Activated naive CD8-positive, alpha-beta T cell treated with anti-CD3 and anti-CD28 coated beads, Interleukin-2, amount 10 ng/mL, durations not matched to agents 7 days and 5 days (primary cell): Measurements from ENCODE around the gene CPED1. TPM values are rescaled to one million over a fixed set of nuclear protein-coding genes. Genes with fewer than 3 reads are reported as not detected.
"Not testable (repeated sequence)": the region's sequence is repeated elsewhere in the genome, so short reads cannot be mapped to it uniquely, and the experiment has no call there.

Experiments used
- ATAC-seq: fragments of 150-1000 bp; cut with Tn5 transposase; one replicate; pipeline ENCODE4 v1.10.0; 2021; ENCODE audit warnings: low read depth, moderate library complexity
- POLR2A ChIA-PET: fragments of 350-600 bp; sonication (Branson Sonifier 250); formaldehyde crosslinking; loops from one replicate; lab custom pipeline; 2021; ENCODE audit warnings: antibody characterized with exemption; lab: Charles Lee
- DNase-seq: peaks from one replicate; pipeline ENCODE4 v3.0.0; 2021
- H3K27ac Mint-ChIP-seq: one replicate; pipeline ENCODE4 v1.8.0; 2022; ENCODE audit warnings: mild to moderate bottlenecking, mixed read lengths
- H3K27me3 Mint-ChIP-seq: one replicate; pipeline ENCODE4 v1.8.0; 2022; ENCODE audit warnings: mild to moderate bottlenecking, moderate library complexity, mixed read lengths
- H3K36me3 Mint-ChIP-seq: one replicate; pipeline ENCODE4 v1.8.0; 2021; ENCODE audit warnings: mild to moderate bottlenecking, mixed read lengths
- H3K4me1 Mint-ChIP-seq: one replicate; pipeline ENCODE4 v1.8.0; 2021; ENCODE audit warnings: mixed read lengths
- H3K4me3 Mint-ChIP-seq: one replicate; pipeline ENCODE4 v1.8.0; 2022; ENCODE audit warnings: mild to moderate bottlenecking, moderate library complexity, mixed read lengths
- H3K9me3 Mint-ChIP-seq: one replicate; pipeline ENCODE4 v1.8.0; 2021; ENCODE audit warnings: mixed read lengths
- total RNA-seq, 2 experiments: library from RNA; stranded (reverse); gene quantifications; one replicate each; pipeline ENCODE4 v1.2.3, GENCODE V29; 2021

Gene CPED1
- total RNA-seq, 2 experiments from 2014 or later = not detected

DNA sequence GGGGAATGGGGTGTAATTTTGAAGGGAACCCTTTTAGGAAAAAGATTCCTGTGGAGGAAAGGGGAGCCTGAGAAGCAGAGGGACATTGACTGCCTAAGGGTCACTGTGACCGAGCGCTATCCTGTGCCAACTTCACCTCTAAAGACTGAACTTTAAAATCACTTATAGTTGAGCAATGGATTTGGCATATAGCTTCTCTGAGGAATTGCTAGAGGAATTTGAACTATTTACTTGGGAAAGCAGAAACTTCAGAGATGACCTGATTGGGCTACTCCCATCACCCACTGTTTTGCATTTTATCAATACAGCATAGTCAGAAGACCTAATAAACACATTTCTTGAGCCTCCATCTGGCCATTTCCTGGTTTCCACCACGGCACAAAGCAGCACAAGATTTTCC, 316.6 kb downstream of the CPED1 start:
- Mint-ChIP-seq H3K9me3 (no peaks in the 10 kb centered on the region), H3K27ac (no peak overlapping the region), H3K27me3 (peaks cover 6% of the 10 kb centered on the region), H3K4me3 (no peak overlapping the region), H3K4me1 (no peaks in the 10 kb centered on the region), H3K36me3 (no peaks in the 10 kb centered on the region)
- POLR2A ChIA-PET = no interaction called here
- ATAC-seq = no peak
- no peak for DNase-seq

DNA sequence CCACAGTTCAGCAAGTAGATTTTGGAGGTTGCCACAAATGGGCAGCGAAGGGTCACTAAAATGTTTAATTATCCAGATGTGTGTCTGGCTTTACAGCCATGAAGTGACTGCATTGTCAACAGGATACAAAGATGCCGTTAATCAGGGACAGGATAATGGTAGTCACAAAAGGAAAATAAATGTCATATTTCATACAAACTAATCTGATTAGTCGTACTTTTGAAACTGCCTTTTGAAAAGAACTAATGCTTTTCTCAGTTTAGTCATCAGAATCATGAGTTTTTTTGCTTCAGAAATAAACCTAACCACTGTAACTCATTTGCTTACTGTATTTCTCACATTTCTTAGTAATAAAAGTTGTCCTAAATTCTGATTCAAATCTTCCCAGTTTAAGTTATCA, 318.1 kb downstream of the CPED1 start:
- Mint-ChIP-seq H3K27me3 (peaks cover 9% of the 10 kb centered on the region), H3K4me3 (no peak overlapping the region), H3K36me3 (no peaks in the 10 kb centered on the region), H3K9me3 (no peaks in the 10 kb centered on the region), H3K27ac (no peak overlapping the region), H3K4me1 (no peaks in the 10 kb centered on the region)
- DNase-seq (no peak), ATAC-seq (no peak)
- POLR2A ChIA-PET = no interaction called here

DNA sequence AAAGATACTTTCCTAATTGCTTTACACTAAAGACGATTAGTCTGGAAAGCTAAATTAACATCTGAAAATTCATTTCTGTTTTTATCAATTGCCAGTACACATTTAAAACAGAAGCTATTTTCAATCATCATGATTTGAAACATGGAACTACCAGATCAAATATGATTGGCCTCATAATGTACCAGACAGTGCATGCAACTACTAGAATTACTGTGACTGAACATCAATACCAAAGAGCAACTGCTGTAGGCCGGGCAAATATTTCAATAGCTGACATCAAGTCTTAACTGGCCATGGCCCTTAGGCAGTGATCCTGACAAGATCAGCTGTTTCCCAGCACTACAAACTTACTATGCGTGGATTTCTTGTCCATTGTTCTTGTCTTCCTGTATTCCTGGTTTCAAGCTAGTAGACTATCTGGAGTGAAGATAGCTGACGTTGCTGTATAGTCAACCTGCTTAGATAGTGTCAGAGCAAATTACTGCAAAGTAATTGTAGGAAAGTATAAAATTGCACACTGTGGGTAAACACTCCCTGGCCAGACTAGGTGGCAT, 318.6 kb downstream of the CPED1 start:
- Mint-ChIP-seq H3K4me3 (no peak overlapping the region), H3K36me3 (no peaks in the 10 kb centered on the region), H3K4me1 (no peaks in the 10 kb centered on the region), H3K27me3 (peaks cover 11% of the 10 kb centered on the region), H3K27ac (no peak overlapping the region), H3K9me3 (no peaks in the 10 kb centered on the region)
- POLR2A ChIA-PET = no interaction called here
- no peak for ATAC-seq
- no peak for DNase-seq

DNA sequence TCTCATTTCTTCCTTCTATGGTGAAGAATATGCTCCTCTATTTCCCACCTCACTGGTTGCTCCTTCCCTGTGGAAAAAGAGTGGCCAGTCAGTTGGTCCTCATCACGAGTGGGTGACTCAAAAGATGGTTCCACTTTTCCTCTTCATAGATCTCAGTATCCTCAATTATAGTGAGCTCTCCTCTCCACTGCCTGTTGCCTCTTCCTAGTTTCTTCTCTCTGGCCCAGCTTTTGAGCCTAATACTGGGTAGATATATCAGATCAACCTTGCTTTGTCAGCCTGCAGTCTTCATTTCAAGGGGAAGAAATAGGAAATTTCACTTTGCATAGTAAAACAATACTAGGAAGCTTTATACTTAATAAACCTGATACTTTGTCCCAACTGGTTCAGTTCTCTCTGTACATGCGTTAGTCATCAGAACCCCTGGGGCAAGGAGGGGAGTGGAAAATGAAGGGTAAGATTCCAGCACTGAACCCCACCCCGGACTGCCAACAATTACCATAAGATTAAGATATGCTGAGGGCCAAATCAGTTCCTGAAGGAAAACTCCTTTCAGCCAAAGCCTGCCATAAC, 324.8 kb downstream of the CPED1 start:
- H3K36me3 Mint-ChIP-seq = no peaks in the 10 kb centered on the region
- no peak overlapping the region for H3K4me3 Mint-ChIP-seq
- no peaks in the 10 kb centered on the region for H3K9me3 Mint-ChIP-seq
- no peaks in the 10 kb centered on the region for H3K4me1 Mint-ChIP-seq
- no peak for DNase-seq
- no peak for ATAC-seq
- H3K27me3 Mint-ChIP-seq = peaks cover 8% of the 10 kb centered on the region
- POLR2A ChIA-PET = no interaction called here
- H3K27ac Mint-ChIP-seq = no peak overlapping the region

DNA sequence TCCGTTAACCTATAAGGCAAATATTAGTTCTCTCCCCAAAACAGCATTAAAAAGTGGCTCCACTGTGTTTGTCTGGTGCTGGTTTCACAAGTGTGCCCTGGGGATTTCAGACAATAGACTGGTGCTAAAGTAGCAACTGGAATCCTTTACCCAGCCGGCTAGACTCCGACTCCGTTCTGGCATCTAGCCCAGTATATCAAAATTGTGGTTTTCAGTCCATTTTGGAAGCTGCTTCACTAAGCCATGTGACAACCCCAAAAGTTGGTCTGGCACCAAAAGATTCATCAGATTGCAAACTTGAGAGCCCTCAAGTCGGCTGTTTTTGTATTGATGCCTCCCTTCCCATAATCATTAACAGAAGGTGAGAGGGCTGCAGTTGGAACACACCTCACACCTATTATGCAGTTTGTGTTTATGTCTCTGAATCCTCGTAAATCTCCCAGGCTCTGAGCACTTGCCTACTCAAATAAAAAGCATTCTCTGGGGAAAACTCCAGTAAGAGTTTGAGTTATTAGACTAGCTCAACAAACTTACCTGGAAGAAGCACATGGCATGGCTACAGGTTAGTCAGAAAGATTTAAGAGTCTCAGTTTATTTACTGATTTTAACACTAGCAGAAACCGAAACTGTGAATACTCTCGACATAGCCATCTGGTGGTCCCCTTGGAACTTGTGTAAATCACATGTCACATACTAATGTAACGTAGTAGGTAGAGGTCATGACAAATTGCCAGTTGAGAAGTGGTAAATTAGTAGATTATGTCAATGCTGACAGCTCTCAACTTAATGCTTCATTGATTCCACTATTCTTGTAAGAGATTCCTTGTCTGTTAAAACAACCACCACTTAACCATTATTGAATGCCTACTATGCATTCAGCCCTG, 325.5 kb downstream of the CPED1 start:
- Mint-ChIP-seq H3K4me1 (no peaks in the 10 kb centered on the region), H3K27ac (no peak overlapping the region), H3K4me3 (no peak overlapping the region), H3K9me3 (no peaks in the 10 kb centered on the region), H3K36me3 (no peaks in the 10 kb centered on the region), H3K27me3 (peaks cover 8% of the 10 kb centered on the region)
- POLR2A ChIA-PET = no interaction called here
- ATAC-seq = no peak
- DNase-seq = no peak

DNA sequence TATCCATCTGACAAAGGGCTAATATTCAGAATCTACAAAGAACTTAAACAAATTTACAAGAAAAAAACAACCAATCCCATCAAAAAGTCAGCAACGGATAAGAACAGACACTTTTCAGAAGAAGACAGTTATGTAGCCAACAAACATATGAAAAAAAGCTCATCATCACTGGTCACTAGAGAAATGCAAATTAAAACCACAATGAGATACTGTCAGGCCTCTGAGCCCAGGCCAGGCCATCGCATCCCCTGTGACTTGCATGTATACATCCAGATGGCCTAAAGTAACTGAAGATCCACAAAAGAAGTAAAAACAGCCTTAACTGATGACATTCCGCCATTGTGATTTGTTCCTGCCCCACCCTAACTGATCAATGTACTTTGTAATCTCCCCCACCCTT, 326.7 kb downstream of the CPED1 start:
- H3K4me3 Mint-ChIP-seq, H3K27me3 Mint-ChIP-seq, H3K4me1 Mint-ChIP-seq, H3K36me3 Mint-ChIP-seq, H3K9me3 Mint-ChIP-seq, ATAC-seq, DNase-seq, H3K27ac Mint-ChIP-seq, POLR2A ChIA-PET: not testable (repeated sequence)

DNA sequence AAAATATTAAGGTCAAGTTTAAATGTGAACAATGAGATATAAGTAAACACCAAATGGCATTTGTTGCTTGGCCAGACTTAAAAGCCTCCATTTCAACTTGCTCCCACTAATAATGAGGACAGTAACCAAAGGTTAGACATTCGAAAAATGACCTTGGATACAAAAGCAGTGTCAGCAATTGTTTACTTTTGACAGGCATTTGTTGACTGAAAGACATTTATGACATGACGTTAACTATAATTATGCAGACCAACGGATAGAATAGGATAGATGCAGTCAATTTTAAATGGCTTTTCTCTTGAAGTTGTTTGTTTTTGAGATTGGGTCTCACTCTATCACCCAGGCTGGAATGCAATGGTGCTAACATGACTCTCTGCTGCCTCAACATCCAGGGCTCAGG, 333.9 kb downstream of the CPED1 start:
- Mint-ChIP-seq H3K27me3 (peaks cover 23% of the 10 kb centered on the region), H3K36me3 (no peaks in the 10 kb centered on the region), H3K4me1 (no peaks in the 10 kb centered on the region), H3K4me3 (no peak overlapping the region), H3K27ac (no peak overlapping the region), H3K9me3 (no peaks in the 10 kb centered on the region)
- DNase-seq (no peak), ATAC-seq (no peak)
- POLR2A ChIA-PET = no interaction called here

DNA sequence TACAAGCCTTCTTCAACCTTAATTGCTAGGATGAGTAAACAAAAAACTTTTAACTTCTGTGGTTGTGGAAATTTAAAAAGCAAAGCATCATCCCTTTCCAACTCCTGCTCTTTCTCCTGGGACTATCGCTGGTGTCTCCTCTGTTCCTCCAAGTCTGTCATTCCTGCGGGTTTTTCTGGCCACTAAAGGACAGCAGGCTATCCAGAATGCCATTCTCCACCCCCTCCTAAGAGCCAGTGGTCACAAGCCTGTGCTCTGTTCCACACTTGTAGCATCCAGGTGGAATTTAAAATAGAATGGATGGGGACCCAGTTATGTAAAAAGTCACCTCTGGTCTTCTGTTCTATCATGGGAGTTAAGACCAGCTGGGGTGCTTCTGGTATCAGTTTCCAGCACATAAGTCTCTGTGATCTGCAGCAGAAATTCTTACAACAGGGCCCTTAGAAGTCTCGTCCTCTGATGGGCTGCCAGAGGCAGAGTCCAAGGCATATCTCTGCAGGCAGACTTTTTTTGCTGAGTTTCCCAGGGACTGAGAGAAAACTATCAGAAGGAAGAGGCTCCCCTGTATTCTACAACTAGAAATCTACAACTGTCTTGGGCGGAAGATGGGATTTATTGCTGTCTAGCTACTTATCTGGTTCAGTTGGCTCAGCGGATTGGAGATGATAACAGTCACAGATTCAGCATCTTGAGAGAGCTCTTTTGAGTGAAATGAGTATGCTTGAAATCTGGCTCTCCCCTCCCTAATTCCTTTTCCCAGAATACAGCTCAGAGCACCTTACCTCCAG, 335.2 kb downstream of the CPED1 start:
- POLR2A ChIA-PET = no interaction called here
- Mint-ChIP-seq H3K36me3 (no peaks in the 10 kb centered on the region), H3K9me3 (no peaks in the 10 kb centered on the region), H3K4me3 (no peak overlapping the region), H3K27ac (no peak overlapping the region), H3K27me3 (peaks cover 36% of the 10 kb centered on the region), H3K4me1 (no peaks in the 10 kb centered on the region)
- no peak for ATAC-seq
- no peak for DNase-seq

DNA sequence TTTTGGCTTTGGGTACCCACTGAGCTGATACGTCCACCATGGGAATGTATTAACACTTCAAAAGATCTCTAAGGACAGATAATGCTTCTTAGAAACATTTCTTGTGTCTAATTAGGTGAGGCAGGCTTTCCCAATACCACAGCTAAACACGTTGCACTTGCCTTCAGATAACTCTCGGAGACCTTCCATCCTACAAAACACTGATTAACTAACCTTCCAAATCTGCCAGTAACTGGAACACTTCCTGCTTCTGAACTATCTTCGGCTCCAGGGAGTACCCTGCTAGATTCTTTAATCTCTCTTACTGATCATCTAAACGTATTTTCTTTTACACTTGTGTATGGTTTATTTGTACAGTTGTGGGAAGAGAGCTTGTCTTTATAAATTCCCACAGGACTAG, 339.2 kb downstream of the CPED1 start:
- peaks cover 72% of the 10 kb centered on the region for H3K27me3 Mint-ChIP-seq
- H3K36me3 Mint-ChIP-seq = no peaks in the 10 kb centered on the region
- no peak overlapping the region for H3K27ac Mint-ChIP-seq
- no peak overlapping the region for H3K4me3 Mint-ChIP-seq
- POLR2A ChIA-PET = no interaction called here
- H3K4me1 Mint-ChIP-seq = peaks cover 10% of the 10 kb centered on the region
- DNase-seq = no peak
- ATAC-seq = no peak
- H3K9me3 Mint-ChIP-seq = no peaks in the 10 kb centered on the region

DNA sequence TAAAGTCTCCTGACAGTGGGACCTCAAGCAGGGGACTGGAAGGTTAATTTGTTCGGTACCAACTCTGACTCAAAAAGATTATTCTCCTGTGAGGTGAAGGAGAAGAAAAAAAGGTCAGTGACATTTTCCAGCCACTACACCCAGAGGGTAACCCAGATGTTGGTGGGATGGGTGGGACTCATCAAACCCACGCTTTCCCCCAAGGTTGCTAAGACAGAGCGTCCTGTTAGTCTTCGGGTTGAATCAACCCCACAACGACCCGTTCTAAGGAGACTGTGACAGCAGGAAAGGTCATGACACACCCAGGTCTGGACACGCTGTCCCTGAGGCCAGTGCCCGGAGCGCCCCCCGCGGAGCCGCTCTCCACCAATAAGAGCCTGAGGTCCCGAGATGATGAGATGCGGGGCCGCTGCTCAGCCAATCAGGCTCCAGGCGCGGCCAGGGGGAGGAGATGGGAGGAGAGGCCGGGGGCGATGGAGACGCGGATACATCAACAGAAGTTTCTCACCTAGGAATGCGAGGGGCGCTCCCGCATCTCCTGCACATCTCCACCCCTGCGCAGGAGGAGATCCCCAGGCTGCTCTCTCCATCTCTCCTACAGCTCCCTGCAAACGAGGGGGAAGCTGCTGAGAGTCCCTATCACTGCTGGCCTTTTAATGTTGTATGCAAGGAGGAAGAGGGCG, 340.1 kb downstream of the CPED1 start, which contains the start of gene WNT16:
TSS of gene WNT16 (plus strand) at position 493 of the 683 bp plus-strand sequence. CDS start 293 bp downstream, outside the sequence.
- DNase-seq (no peak), ATAC-seq (no peak)
- POLR2A ChIA-PET = no interaction called here
- peaks cover 69% of the 10 kb centered on the region for H3K27me3 Mint-ChIP-seq
- peak within 1 kb of the TSS; percentile 61 for H3K4me3 Mint-ChIP-seq
- no peak within 1 kb of the TSS for H3K27ac Mint-ChIP-seq
- no peaks in the 10 kb centered on the region for H3K36me3 Mint-ChIP-seq
- peaks cover 10% of the 10 kb centered on the region for H3K4me1 Mint-ChIP-seq
- no peaks in the 10 kb centered on the region for H3K9me3 Mint-ChIP-seq

DNA sequence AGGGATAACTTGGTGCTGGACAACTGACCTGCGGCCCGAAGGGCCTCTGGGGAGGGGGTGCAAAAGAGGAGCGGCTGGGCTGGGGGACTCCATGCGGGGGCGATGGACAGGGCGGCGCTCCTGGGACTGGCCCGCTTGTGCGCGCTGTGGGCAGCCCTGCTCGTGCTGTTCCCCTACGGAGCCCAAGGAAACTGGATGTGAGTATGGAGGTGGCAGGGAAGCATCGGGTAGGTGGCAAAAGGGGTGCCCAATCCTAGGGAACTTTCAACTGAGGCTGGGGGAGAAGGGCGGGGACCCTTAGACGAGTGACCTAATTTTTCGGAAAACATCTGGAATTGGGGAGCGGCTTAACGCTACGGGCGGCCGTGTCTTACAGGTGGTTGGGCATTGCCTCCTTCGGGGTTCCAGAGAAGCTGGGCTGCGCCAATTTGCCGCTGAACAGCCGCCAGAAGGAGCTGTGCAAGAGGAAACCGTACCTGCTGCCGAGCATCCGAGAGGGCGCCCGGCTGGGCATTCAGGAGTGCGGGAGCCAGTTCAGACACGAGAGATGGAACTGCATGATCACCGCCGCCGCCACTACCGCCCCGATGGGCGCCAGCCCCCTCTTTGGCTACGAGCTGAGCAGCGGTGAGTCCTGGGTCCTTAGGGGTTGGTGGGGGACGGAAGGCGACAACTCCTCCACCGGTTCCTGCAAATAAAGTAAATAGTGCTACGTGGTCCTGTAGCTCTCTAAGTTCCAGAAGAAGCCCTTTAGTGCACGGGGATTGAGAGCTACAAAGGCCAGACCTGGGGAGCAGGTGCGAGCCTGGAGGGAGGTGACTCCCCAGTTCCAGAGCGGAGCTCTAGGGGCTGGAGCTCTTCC, 340.9 kb downstream of the CPED1 start:
- H3K4me1 Mint-ChIP-seq = peaks cover 10% of the 10 kb centered on the region
- H3K9me3 Mint-ChIP-seq = no peaks in the 10 kb centered on the region
- no peak overlapping the region for H3K27ac Mint-ChIP-seq
- no peaks in the 10 kb centered on the region for H3K36me3 Mint-ChIP-seq
- DNase-seq (peak; percentile 40), ATAC-seq (peak; percentile 58)
- peak overlapping the region; percentile 61 for H3K4me3 Mint-ChIP-seq
- peaks cover 67% of the 10 kb centered on the region for H3K27me3 Mint-ChIP-seq
- POLR2A ChIA-PET = no interaction called here

DNA sequence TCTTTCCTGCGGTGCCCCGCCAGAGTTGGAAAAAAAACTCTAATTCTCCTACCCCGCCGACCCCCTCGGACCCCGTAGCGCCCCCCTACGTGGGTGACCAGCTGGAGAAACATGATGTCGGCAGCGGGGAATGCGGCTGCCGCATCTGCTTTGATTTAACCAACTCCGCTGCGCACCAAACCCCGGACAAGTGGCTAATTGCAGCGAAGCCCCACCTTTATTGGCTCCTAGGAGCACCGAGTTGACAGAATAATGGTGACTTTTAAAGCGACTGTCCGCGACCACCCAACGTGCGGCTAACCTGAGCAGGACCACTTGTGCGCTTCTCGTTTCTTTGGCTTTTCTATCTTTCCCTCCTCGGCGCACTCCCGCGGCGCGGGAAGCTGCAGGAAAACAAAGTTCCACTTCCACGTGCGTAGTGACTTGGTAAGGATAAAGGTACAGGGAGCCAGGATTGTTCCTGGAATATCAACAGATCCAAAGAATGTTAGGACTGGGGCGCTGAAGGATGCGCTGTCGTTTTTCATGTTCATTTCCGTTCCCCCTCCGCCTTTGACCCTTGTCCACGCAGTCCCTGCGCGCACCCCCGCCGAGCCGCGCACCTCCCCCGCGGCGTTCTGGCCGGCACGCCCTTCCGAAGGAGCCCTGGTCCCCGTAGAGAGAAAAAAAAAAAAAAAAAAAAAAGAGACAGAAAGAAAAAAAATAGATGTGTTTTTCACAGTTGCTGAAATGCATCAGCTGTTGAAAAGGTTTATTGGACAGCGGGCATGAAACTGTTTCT, 341.7 kb downstream of the CPED1 start:
- no peak for DNase-seq
- H3K27me3 Mint-ChIP-seq = peaks cover 69% of the 10 kb centered on the region
- POLR2A ChIA-PET = no interaction called here
- no peaks in the 10 kb centered on the region for H3K9me3 Mint-ChIP-seq
- peak; percentile 39 for ATAC-seq
- H3K36me3 Mint-ChIP-seq = no peaks in the 10 kb centered on the region
- H3K4me1 Mint-ChIP-seq = peaks cover 10% of the 10 kb centered on the region
- H3K4me3 Mint-ChIP-seq = peak overlapping the region; percentile 61
- no peak overlapping the region for H3K27ac Mint-ChIP-seq
